Transverse colon (tissue), 4 donors: ENCODE results near the gene SLC25A51. TPM values are rescaled to one million over a fixed set of nuclear protein-coding genes. Genes with fewer than 3 reads are reported as not detected.

Experiments used
- DNase-seq: peaks from one replicate; pipeline ENCODE4 v3.0.0-alpha.2; 2019
- H3K27ac ChIP-seq, 4 donors: fragments of 200-600 bp; sonication (generic); 2 replicates each; pipeline ENCODE4 v1.5.1; 2016 to 2018; ENCODE audit warnings: inconsistent platforms in 4 of 4
- H3K27me3 ChIP-seq: fragments of 200-600 bp; sonication (generic); 2 replicates; pipeline ENCODE4 v1.5.1; 2017; ENCODE audit warnings: inconsistent platforms
- H3K36me3 ChIP-seq, 4 donors: fragments of 200-600 bp; sonication (generic); 2 replicates each; pipeline ENCODE4 v1.5.1; 2017 to 2019; ENCODE audit warnings: inconsistent platforms in 4 of 4
- H3K4me1 ChIP-seq, 4 donors: fragments of 200-600 bp; sonication (generic); 2 replicates each; pipeline ENCODE4 v1.5.1; 2017 to 2020; ENCODE audit warnings: inconsistent platforms in 4 of 4
- H3K4me3 ChIP-seq, 4 donors: fragments of 200-600 bp; sonication (generic); 1 replicate in 1 of 4; 2 replicates in 3 of 4; pipeline versions ENCODE4 v1.5.1 to v1.6.1; 2017 to 2019; ENCODE audit warnings: inconsistent platforms in 4 of 4
- H3K9me3 ChIP-seq, 2 donors: fragments of 200-600 bp; sonication (generic); 2 replicates each; pipeline ENCODE4 v1.5.1; 2017 to 2019; ENCODE audit warnings: inconsistent platforms in 2 of 2
- CTCF ChIP-seq, 5 experiments: fragments of 200-600 bp in 3 of 5; fragments of 450-650 bp in 2 of 5; sonication (generic) in 3 of 5; IDR thresholded peaks; 1 replicate in 2 of 5; 2 replicates in 3 of 5; pipeline ENCODE4 v1.5.1; 2016 to 2017; ENCODE audit warnings: antibody characterized with exemption in 5 of 5, inconsistent platforms in 3 of 5, mild to moderate bottlenecking in 2 of 5, moderate library complexity in 1 of 5
- EP300 ChIP-seq: sonication (generic); formaldehyde crosslinking; IDR thresholded peaks from one replicate; pipeline ENCODE4 v1.6.1; 2017; ENCODE audit warnings: antibody characterized with exemption, low read depth
- POLR2A ChIP-seq: fragments of 450-650 bp; IDR thresholded peaks from one replicate; pipeline ENCODE4 v1.6.1; 2016; ENCODE audit warnings: antibody characterized with exemption, mild to moderate bottlenecking, moderate library complexity
- POLR2AphosphoS5 ChIP-seq, 3 donors: sonication (generic); formaldehyde crosslinking; IDR thresholded peaks; one replicate each; pipeline ENCODE4 v1.6.1; 2016; ENCODE audit warnings: antibody characterized with exemption in 3 of 3
- WGBS, 2 donors: methylation state at CpG; one replicate each; pipeline ENCODE4 v1.1.5; 2018; ENCODE audit warnings: low coverage in 1 of 2; 5-methylcytosine and 5-hydroxymethylcytosine counted together
- in situ Hi-C, 4 donors: fragments of 200-750 bp; cut with MboI; loops; one replicate each; pipeline versions ENCODE4 v1.15.0 to v1.15.1; 2017; ENCODE audit warnings: low sequenced_read_pairs in 3 of 4, low pct_ligation_motif_present in 1 of 4, low pct_unique_long_range_greater_than_20kb in 1 of 4
- intact Hi-C: fragments of 100-400 bp; cut with DNase I; formaldehyde crosslinking; loops from one replicate; pipeline ENCODE4 v1.15.1; 2023; ENCODE audit warnings: low total_unique reads
- total RNA-seq, 4 donors: library from RNA; depleted of rRNA; stranded (reverse); fragments of >200 nt; gene quantifications; one replicate each; pipeline ENCODE4 v1.1.0, GENCODE V29; 2016

The SLC25A51 gene
- total RNA-seq, 4 donors from 2014 or later, result 15.7 to 30.0 (median 24.1) TPM

DNA sequence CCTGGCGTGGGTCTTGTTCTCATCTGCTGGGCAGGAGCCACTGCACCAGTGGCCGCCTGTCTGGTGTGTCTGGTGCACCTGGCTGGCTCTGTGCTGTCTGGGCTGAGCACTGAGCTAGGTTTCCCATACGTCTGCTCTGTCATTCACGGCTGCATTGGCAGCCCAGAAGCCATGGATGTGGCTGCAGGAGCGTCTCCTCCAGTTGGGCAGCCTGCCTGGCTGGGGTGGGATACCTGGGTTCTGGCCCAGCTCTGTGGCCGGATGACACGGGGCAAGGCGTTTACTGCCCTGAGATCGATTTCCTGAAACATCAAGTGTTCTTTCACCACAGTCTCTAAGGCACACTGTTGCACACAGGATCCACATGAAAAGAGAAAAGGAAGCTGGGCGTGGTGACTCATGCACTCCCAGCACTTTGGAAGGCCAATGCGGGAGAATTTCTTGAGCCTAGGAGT, 25.5 kb upstream of the SLC25A51 start:
- no peak overlapping the region for H3K27ac ChIP-seq
- intact Hi-C loops (no loop called here), in situ Hi-C loops (no loop called here)
- H3K4me1 ChIP-seq, result no peaks in the 10 kb centered on the region
- WGBS, 2 donors, result 68 to 74% methylated on average over 4 to 11 of the region's 11 CpGs
- DNase-seq, result no peak
- no peak overlapping the region for H3K4me3 ChIP-seq
- TF ChIP-seq EP300, result no peak
- no peak for TF ChIP-seq CTCF (IDR thresholded peaks at IDR 0.05)
- no peak for TF ChIP-seq POLR2A
- no peak for TF ChIP-seq POLR2AphosphoS5 (IDR thresholded peaks at IDR 0.05)
- H3K36me3 ChIP-seq, result no peaks in the 10 kb centered on the region
- H3K27me3 ChIP-seq, result no peaks in the 10 kb centered on the region
- H3K9me3 ChIP-seq, result no peaks in the 10 kb centered on the region

GRCh38 chr9:37928552-37929430, 24.9 kb upstream of the SLC25A51 start:
- in situ Hi-C loops, result no loop called here

DNA sequence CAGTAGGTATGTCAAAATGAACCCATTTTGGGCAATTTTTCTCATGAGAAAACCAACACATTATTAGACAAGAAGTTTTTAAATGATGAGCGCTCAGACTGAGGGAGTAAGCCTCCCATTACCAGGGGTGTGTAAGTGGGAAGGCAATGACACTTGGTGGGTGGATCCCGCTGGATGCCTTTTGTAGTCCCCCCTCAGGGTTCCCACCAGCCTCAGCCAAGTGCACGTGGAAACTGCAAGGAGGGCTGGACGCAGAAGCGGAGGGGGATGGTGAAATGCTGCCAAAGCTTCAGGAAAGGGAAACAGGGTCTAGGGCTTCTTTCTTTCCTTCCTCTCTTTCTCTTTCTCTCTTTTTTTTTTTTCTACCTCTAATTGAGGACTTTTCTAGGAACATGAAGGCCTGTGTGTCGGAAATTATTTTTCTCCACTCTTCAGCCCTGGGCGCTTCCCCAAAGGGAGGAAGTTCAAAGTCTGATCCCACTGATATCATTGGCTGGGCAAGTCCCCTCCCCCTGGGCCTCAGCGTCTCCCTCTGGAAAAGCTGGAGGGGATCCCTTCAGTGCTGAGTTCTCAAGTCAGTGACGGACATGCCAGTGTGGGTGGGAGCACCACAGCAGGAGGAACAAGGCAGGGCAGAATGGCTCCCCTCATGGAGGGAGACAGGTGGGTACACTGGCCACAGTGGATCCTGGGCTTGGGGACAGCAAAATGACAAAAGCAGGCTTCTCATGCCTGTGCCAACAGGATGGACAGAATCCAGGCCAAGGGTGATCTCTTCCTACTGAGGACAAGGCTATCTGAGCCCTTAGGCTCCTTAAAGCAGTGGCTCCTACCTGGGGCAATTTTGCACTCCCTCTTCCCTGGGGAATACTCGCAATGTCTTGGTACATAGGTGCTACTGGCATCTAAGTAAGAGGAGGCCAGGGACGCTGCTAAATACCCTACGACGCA, 23.9 kb upstream of the SLC25A51 start:
- Histone ChIP-seq H3K4me3 (no peak overlapping the region), H3K27me3 (no peaks in the 10 kb centered on the region), H3K9me3 (no peaks in the 10 kb centered on the region), H3K4me1 (no peaks in the 10 kb centered on the region), H3K27ac (no peak overlapping the region), H3K36me3 (no peaks in the 10 kb centered on the region)
- no peak for DNase-seq
- in situ Hi-C loops, result no loop called here
- TF ChIP-seq EP300, result no peak
- no peak for TF ChIP-seq POLR2A
- intact Hi-C loops, result no loop called here
- 84 to 89% methylated on average over 5 to 13 of the region's 13 CpGs for WGBS, 2 donors

More at GRCh38 chr9:37928552-37929430, 24.9 kb upstream of the SLC25A51 start:
- intact Hi-C loops, result no loop called here
- Histone ChIP-seq H3K4me3 (no peak overlapping the region), H3K27ac (no peak overlapping the region), H3K27me3 (no peaks in the 10 kb centered on the region), H3K36me3 (no peaks in the 10 kb centered on the region), H3K4me1 (no peaks in the 10 kb centered on the region), H3K9me3 (no peaks in the 10 kb centered on the region)
- WGBS, 2 donors, result 69 to 91% methylated on average over 5 to 20 of the region's 20 CpGs
- DNase-seq, result no peak
- TF ChIP-seq POLR2AphosphoS5 (IDR thresholded peaks at IDR 0.05) (no peak), CTCF (IDR thresholded peaks at IDR 0.05) (no peak), POLR2A (no peak), EP300 (no peak)

- no peaks in the 10 kb centered on the region for H3K4me1 ChIP-seq
- no peak for TF ChIP-seq POLR2AphosphoS5 (IDR thresholded peaks at IDR 0.05)
- TF ChIP-seq POLR2A, result no peak
- TF ChIP-seq EP300, result no peak
- TF ChIP-seq CTCF (IDR thresholded peaks at IDR 0.05), result no peak
- intact Hi-C loops (no loop called here), in situ Hi-C loops (no loop called here)
- DNase-seq, result no peak
- 52 to 80% methylated on average over 2 to 9 of the region's 9 CpGs for WGBS, 2 donors
- no peak overlapping the region for H3K27ac ChIP-seq
- H3K9me3 ChIP-seq, result no peaks in the 10 kb centered on the region
- no peaks in the 10 kb centered on the region for H3K27me3 ChIP-seq
- no peaks in the 10 kb centered on the region for H3K36me3 ChIP-seq
- no peak overlapping the region for H3K4me3 ChIP-seq
These were observed 23.2 kb upstream of the SLC25A51 start for GRCh38 chr9:37927132-37927531.
